Ovary (tissue), 9 donors: ENCODE data around the gene ADRM1. TPM values are rescaled to one million over a fixed set of nuclear protein-coding genes. Genes with fewer than 3 reads are reported as not detected.

ENCODE experiments used
- DNase-seq, 5 donors: peaks; one replicate each; pipeline ENCODE4 v3.0.0-alpha.2; 2019 to 2020
- H3K27ac ChIP-seq, 2 donors: fragments of 200-600 bp; one replicate each; pipeline versions ENCODE4 v1.5.1 to v1.8.0; 2019 to 2022
- H3K27me3 ChIP-seq: fragments of 200-600 bp; one replicate; pipeline ENCODE4 v1.8.0; 2022
- H3K36me3 ChIP-seq: fragments of 200-600 bp; sonication (generic); one replicate; pipeline ENCODE4 v1.5.1; 2019
- H3K4me1 ChIP-seq: one replicate; pipeline ENCODE4 v1.8.1; 2013; ENCODE audit warnings: mild to moderate bottlenecking, moderate library complexity; ENCODE audit not compliant: insufficient read depth
- H3K4me3 ChIP-seq: fragments of 200-600 bp; sonication (generic); one replicate; pipeline ENCODE4 v1.5.1; 2017
- H3K9me3 ChIP-seq, 2 donors: fragments of 200-600 bp in 1 of 2; sonication (generic) in 1 of 2; one replicate each; pipeline versions ENCODE4 v1.5.1 to v1.8.1; 2013 to 2019; ENCODE audit warnings: mild to moderate bottlenecking in 1 of 2, moderate library complexity in 1 of 2
- EP300 ChIP-seq: sonication (generic); formaldehyde crosslinking; IDR thresholded peaks from one replicate; pipeline ENCODE4 v1.6.1; 2017; ENCODE audit warnings: antibody characterized with exemption
- POLR2A ChIP-seq: fragments of 450-650 bp; IDR thresholded peaks from one replicate; pipeline ENCODE4 v1.6.1; 2017; ENCODE audit warnings: antibody characterized with exemption, mild to moderate bottlenecking, moderate library complexity
- WGBS, 3 donors: extraction: QIAGEN DNeasy Blood & Tissue Kit in 1 of 3; methylation state at CpG; one replicate each; pipeline versions ENCODE4 v1.1.5 to v1.1.7; 2013 to 2017; 5-methylcytosine and 5-hydroxymethylcytosine counted together
- intact Hi-C, 4 donors: fragments of 100-400 bp; cut with DNase I; formaldehyde crosslinking; loops; one replicate each; pipeline versions ENCODE4 v1.11.0 to v1.15.1; 2022 to 2023
- polyA plus RNA-seq, 2 donors: library from polyadenylated mRNA; stranded (reverse); fragments of 200-250 nt in 1 of 2; fragments of 350-450 nt in 1 of 2; fragmentation: Illumina TruSeq in 1 of 2; extraction: RNeasy Lipid Tissue Mini Kit (QIAGEN cat#74804) in 1 of 2; gene quantifications; one replicate each; pipeline ENCODE4 v1.2.3, GENCODE V29; 2013 to 2014
- total RNA-seq, 7 donors: library from RNA; depleted of rRNA in 2 of 7; stranded (reverse); fragments of >200 nt in 2 of 7; fragmentation: NEBNext Ultra II Directional in 3 of 7; extraction: Animal tissue kit (Norgen Biotek cat#: 25700) in 3 of 7; gene quantifications; one replicate each; pipeline versions ENCODE4 v1.1.0 to v1.2.4, GENCODE V29; 2016 to 2023
- TF ChIP-seq, protein P1 (sequence below), 3 donors: fragments of 450-650 bp in 2 of 3; fragments of 200-600 bp in 1 of 3; IDR thresholded peaks; one replicate each; pipeline versions ENCODE4 v1.5.1 to v1.8.0; 2016 to 2022; ENCODE audit warnings: antibody characterized with exemption in 3 of 3, mild to moderate bottlenecking in 1 of 3
- donor health status: DM: no; HTN: no; CAD: no; lungs with moderate emphysema.
- donor health status: DM: no; HTN: no; CAD: no.
- donor health status: Bipolar disorder and iron deficiency.
- donor health status: DM: yes; HTN: yes; CAD: no.
- donor health status: DM: no; HTN: no; CAD: no.
- donor health status: DM: yes; HTN: yes; CAD: no.

The ADRM1 gene
- total and polyA plus RNA-seq, 9 donors, result 7.8 to 109 (median 55.2) TPM

DNA sequence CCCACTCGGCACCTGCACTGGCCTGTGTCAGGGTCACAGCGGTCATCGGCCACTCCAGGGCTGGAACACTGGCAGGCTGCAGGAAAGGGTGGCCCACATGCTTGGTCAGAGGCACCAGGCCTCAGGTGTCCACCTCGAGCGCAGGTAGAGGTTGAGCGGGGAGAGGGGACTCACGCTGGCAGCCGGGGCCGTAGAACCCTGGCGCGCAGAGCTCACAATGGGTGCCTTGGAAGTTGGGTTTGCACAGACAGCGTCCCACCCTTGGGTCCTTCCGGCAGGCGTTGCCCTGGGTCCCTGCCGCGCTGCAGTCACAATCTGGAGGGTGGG, 35.5 kb downstream of the ADRM1 start:
- H3K4me1 ChIP-seq, result no peaks in the 10 kb centered on the region
- 95 to 97% (median 96%) methylated on average over 16 of the region's 16 CpGs for WGBS, 3 donors
- H3K36me3 ChIP-seq, result no peaks in the 10 kb centered on the region
- H3K9me3 ChIP-seq, result no peaks in the 10 kb centered on the region
- no peak overlapping the region for H3K4me3 ChIP-seq
- no peak for DNase-seq
- intact Hi-C loops, result no loop called here
- H3K27ac ChIP-seq, result no peak overlapping the region
- no peaks in the 10 kb centered on the region for H3K27me3 ChIP-seq
- TF ChIP-seq, protein P1, sequence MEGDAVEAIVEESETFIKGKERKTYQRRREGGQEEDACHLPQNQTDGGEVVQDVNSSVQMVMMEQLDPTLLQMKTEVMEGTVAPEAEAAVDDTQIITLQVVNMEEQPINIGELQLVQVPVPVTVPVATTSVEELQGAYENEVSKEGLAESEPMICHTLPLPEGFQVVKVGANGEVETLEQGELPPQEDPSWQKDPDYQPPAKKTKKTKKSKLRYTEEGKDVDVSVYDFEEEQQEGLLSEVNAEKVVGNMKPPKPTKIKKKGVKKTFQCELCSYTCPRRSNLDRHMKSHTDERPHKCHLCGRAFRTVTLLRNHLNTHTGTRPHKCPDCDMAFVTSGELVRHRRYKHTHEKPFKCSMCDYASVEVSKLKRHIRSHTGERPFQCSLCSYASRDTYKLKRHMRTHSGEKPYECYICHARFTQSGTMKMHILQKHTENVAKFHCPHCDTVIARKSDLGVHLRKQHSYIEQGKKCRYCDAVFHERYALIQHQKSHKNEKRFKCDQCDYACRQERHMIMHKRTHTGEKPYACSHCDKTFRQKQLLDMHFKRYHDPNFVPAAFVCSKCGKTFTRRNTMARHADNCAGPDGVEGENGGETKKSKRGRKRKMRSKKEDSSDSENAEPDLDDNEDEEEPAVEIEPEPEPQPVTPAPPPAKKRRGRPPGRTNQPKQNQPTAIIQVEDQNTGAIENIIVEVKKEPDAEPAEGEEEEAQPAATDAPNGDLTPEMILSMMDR (IDR thresholded peaks at IDR 0.05), result no peak
- TF ChIP-seq EP300 (no peak), POLR2A (no peak)

DNA sequence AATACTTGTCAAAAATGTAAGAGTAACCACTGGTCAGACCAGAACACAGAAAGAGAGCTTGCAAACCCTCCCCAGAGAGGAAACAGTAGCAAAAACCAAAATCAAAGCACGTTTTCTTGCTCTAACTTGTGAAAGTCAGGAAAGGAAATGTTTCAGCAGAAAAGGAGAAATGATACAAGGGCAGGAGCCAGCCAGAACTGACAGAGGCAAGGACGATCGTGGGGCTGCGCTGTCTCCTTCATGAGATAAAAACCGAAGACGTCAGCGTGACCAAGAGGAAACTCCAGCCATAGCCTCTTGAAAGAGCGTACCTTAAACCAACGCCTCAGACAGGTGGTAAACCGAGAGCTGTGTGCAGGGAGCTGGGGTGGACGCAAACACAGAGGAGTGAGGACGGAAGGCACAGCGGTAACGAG, 36.9 kb downstream of the ADRM1 start:
- DNase-seq, result no peak
- Histone ChIP-seq H3K4me3 (no peak overlapping the region), H3K4me1 (no peaks in the 10 kb centered on the region), H3K27me3 (no peaks in the 10 kb centered on the region), H3K9me3 (no peaks in the 10 kb centered on the region), H3K36me3 (no peaks in the 10 kb centered on the region), H3K27ac (no peak overlapping the region)
- intact Hi-C loops, result no loop called here
- TF ChIP-seq EP300 (no peak), POLR2A (no peak)
- TF ChIP-seq, protein P1 (IDR thresholded peaks at IDR 0.05), result no peak
- 77 to 86% (median 81%) methylated on average over 13 to 14 of the region's 14 CpGs for WGBS, 3 donors

DNA sequence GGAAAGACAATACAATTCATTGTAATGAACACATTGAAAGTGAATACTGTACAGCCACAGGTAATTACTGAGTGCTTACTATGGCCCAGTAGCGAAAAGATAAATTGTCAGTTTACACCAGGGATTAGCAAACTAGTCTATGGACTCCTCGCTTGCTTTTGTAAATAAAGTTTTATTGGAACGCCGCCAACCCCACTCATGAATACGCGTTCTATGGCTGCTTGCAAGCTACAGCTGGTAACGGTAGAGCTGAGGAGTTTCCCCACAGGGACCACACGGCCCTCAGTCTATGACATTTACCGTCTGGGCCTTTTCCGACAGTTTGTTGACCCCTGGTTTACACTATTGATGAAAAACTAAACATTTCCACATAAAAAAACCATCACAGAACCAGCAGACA, 40.1 kb downstream of the ADRM1 start:
- intact Hi-C loops, result no loop called here
- no peaks in the 10 kb centered on the region for H3K36me3 ChIP-seq
- no peak overlapping the region for H3K27ac ChIP-seq
- no peak overlapping the region for H3K4me3 ChIP-seq
- H3K27me3 ChIP-seq, result no peaks in the 10 kb centered on the region
- H3K9me3 ChIP-seq, result no peaks in the 10 kb centered on the region
- no peaks in the 10 kb centered on the region for H3K4me1 ChIP-seq
- TF ChIP-seq POLR2A (no peak), EP300 (no peak)
- TF ChIP-seq, protein P1 (IDR thresholded peaks at IDR 0.05), result no peak
- 37 to 67% (median 48%) methylated on average over 10 of the region's 10 CpGs for WGBS, 3 donors
- DNase-seq, result no peak

DNA sequence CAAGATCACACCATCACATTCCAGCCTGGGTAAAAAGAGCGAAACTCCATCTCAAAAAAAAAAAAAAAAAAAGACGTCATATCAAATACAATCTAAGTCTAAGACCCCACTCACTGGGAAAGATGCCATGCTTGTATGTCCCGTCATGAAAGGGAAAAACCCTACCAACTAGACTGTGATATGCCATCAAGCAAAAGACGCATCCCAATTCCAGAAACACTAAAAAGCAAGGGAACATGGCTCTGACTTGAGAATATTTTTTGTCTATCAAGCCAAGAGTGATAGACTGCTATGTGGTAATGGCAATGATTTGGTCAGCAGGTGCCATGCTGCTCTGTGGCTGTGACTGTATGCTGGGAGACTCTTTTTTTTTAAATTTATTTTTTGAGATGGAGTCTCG, 41.3 kb downstream of the ADRM1 start:
- H3K4me1 ChIP-seq, result no peaks in the 10 kb centered on the region
- no peaks in the 10 kb centered on the region for H3K27me3 ChIP-seq
- no peaks in the 10 kb centered on the region for H3K9me3 ChIP-seq
- H3K4me3 ChIP-seq, result no peak overlapping the region
- no peak for DNase-seq
- 89 to 95% (median 92%) methylated on average over 5 of the region's 5 CpGs for WGBS, 3 donors
- intact Hi-C loops, result no loop called here
- H3K27ac ChIP-seq, result no peak overlapping the region
- TF ChIP-seq EP300, result no peak
- TF ChIP-seq, protein P1 (IDR thresholded peaks at IDR 0.05), result no peak
- TF ChIP-seq POLR2A, result no peak
- no peaks in the 10 kb centered on the region for H3K36me3 ChIP-seq

DNA sequence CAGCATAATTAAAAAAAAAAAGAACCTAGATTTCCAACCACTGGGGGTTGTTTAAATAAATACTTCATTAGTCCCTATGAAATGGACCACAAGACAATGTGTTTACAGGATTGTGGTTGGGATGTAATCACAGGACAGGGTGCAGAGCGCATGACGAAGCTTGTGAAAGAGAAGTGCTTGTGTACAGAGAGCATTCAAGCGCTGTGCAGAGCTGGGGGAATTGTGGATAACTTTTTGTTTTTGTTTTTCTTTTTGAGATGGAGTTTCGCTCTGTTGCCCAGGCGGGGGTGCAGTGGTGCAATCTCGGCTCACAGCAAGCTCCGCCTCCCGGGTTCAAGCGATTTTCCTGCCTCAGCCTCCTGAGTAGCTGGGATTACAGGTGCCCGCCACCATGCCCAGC, 42.0 kb downstream of the ADRM1 start:
- Histone ChIP-seq H3K4me3 (no peak overlapping the region), H3K4me1 (no peaks in the 10 kb centered on the region), H3K27me3 (no peaks in the 10 kb centered on the region), H3K36me3 (no peaks in the 10 kb centered on the region), H3K9me3 (no peaks in the 10 kb centered on the region), H3K27ac (no peak overlapping the region)
- DNase-seq, result no peak
- intact Hi-C loops, result no loop called here
- WGBS, 3 donors, result 61 to 76% (median 66%) methylated on average over 10 of the region's 10 CpGs
- TF ChIP-seq, protein P1 (IDR thresholded peaks at IDR 0.05), result no peak
- TF ChIP-seq POLR2A (no peak), EP300 (no peak)
